Parathyroid adenoma (tissue), 2 donors: Measurements from ENCODE around the gene POLR2J.
"Not testable (repeated sequence)": the region's sequence is repeated elsewhere in the genome, so short reads cannot be mapped to it uniquely, and the experiment has no call there.

Experiments
- H2AFZ ChIP-seq: fragments of 300-600 bp; sonication (generic); one replicate; pipeline ENCODE4 v1.7.0; 2017; ENCODE audit warnings: antibody characterized with exemption, mild to moderate bottlenecking
- H3K27ac ChIP-seq: fragments of 300-600 bp; sonication (generic); one replicate; pipeline ENCODE4 v1.7.0; 2017
- H3K27me3 ChIP-seq: fragments of 300-600 bp; sonication (generic); one replicate; pipeline ENCODE4 v1.7.0; 2017; ENCODE audit warnings: low read length; ENCODE audit not compliant: control insufficient read depth, insufficient read depth
- H3K36me3 ChIP-seq: fragments of 300-600 bp; sonication (generic); one replicate; pipeline ENCODE4 v1.7.0; 2017; ENCODE audit warnings: low read length; ENCODE audit not compliant: control insufficient read depth, insufficient read depth
- H3K4me1 ChIP-seq: fragments of 300-600 bp; sonication (generic); one replicate; pipeline ENCODE4 v1.7.0; 2017; ENCODE audit warnings: control low read depth
- H3K4me2 ChIP-seq: fragments of 300-600 bp; sonication (generic); one replicate; pipeline ENCODE4 v1.7.0; 2017; ENCODE audit warnings: low read length
- H3K4me3 ChIP-seq: fragments of 300-600 bp; sonication (generic); one replicate; pipeline ENCODE4 v1.7.0; 2017; ENCODE audit warnings: low read depth, low read length
- H3K79me2 ChIP-seq: fragments of 300-600 bp; sonication (generic); one replicate; pipeline ENCODE4 v1.7.0; 2017; ENCODE audit warnings: control low read depth
- H3K9ac ChIP-seq: fragments of 300-600 bp; sonication (generic); one replicate; pipeline ENCODE4 v1.7.0; 2017; ENCODE audit warnings: mild to moderate bottlenecking
- H3K9me3 ChIP-seq: fragments of 300-600 bp; sonication (generic); one replicate; pipeline ENCODE4 v1.7.0; 2017; ENCODE audit warnings: low read length; ENCODE audit not compliant: control insufficient read depth
- TF ChIP-seq, protein P1 (sequence below): fragments of 300-600 bp; sonication (generic); IDR thresholded peaks from one replicate; pipeline ENCODE4 v1.7.0; 2017; ENCODE audit warnings: antibody characterized with exemption, mild to moderate bottlenecking
- donor health status: primary hyperparathyroidism.

POLR2J gene

GRCh38 chr7:102457352-102457924 is 21.3 kb downstream of the POLR2J start:
- H2AFZ ChIP-seq, result no peak overlapping the region
- no peaks in the 10 kb centered on the region for H3K36me3 ChIP-seq
- TF ChIP-seq, protein P1, sequence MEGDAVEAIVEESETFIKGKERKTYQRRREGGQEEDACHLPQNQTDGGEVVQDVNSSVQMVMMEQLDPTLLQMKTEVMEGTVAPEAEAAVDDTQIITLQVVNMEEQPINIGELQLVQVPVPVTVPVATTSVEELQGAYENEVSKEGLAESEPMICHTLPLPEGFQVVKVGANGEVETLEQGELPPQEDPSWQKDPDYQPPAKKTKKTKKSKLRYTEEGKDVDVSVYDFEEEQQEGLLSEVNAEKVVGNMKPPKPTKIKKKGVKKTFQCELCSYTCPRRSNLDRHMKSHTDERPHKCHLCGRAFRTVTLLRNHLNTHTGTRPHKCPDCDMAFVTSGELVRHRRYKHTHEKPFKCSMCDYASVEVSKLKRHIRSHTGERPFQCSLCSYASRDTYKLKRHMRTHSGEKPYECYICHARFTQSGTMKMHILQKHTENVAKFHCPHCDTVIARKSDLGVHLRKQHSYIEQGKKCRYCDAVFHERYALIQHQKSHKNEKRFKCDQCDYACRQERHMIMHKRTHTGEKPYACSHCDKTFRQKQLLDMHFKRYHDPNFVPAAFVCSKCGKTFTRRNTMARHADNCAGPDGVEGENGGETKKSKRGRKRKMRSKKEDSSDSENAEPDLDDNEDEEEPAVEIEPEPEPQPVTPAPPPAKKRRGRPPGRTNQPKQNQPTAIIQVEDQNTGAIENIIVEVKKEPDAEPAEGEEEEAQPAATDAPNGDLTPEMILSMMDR, result no peak
- no peak overlapping the region for H3K9ac ChIP-seq
- no peaks in the 10 kb centered on the region for H3K4me1 ChIP-seq
- H3K27me3 ChIP-seq, result no peaks in the 10 kb centered on the region
- H3K4me2 ChIP-seq, result no peak overlapping the region
- no peaks in the 10 kb centered on the region for H3K9me3 ChIP-seq
- no peak overlapping the region for H3K4me3 ChIP-seq
- H3K79me2 ChIP-seq, result peaks cover 3% of the 10 kb centered on the region
- H3K27ac ChIP-seq, result no peak overlapping the region

- H3K79me2 ChIP-seq, result no peaks in the 10 kb centered on the region
- H3K36me3 ChIP-seq, result no peaks in the 10 kb centered on the region
- H3K4me2 ChIP-seq, result no peak overlapping the region
- no peak overlapping the region for H3K9ac ChIP-seq
- TF ChIP-seq, protein P1, result no peak
- no peak overlapping the region for H3K27ac ChIP-seq
- no peak overlapping the region for H3K4me3 ChIP-seq
- H3K9me3 ChIP-seq, result no peaks in the 10 kb centered on the region
- no peak overlapping the region for H2AFZ ChIP-seq
- H3K4me1 ChIP-seq, result no peaks in the 10 kb centered on the region
- H3K27me3 ChIP-seq, result no peaks in the 10 kb centered on the region
Observed at GRCh38 chr7:102456327-102456726, 22.4 kb downstream of the POLR2J start.

DNA sequence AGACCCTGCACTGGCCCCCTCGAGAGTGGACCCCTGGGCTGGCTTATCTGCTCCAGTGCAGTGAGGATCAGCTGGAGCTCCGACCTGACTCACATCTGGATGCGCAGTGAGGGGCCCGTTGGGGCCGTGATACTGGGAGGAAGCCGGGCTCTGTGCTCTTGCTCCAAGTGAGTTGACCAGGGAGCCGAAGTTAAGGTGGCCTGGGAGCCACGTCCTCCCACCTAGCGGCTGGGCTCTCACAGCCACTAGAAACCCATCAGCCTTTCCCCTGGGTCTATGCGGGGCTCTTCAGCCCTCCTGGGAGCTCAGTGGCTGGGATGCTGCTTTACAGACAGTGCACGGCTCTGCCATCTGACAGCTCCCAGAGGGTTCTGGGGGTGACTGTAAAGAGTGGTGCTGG is 23.1 kb downstream of the POLR2J start:
- no peak overlapping the region for H3K27ac ChIP-seq
- H3K4me3 ChIP-seq, result no peak overlapping the region
- no peak overlapping the region for H3K4me2 ChIP-seq
- no peaks in the 10 kb centered on the region for H3K79me2 ChIP-seq
- H3K9me3 ChIP-seq, result no peaks in the 10 kb centered on the region
- H3K4me1 ChIP-seq, result no peaks in the 10 kb centered on the region
- no peak overlapping the region for H3K9ac ChIP-seq
- no peaks in the 10 kb centered on the region for H3K27me3 ChIP-seq
- TF ChIP-seq, protein P1, result no peak
- H2AFZ ChIP-seq, result no peak overlapping the region
- H3K36me3 ChIP-seq, result no peaks in the 10 kb centered on the region

DNA sequence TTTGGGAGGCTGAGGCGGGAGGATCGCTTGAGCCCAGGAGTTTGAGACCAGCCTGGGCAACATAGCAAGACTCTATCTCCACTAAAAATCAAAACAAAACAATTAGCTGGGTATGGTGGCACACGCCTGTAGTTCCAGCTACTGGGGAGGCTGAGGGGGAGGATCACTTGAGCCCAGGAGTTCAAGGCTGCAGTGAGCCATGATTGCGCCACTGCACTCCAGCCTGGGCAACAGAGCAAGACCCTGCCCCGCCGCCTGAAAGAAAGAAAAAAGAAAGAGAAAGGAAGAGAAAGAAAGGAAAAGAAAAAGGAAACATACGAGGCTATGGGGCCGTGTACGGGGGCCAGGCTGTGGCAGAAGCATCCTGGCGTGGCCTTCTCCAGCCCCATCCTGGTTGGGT is 23.8 kb downstream of the POLR2J start:
- H3K9me3 ChIP-seq, H3K4me2 ChIP-seq, H3K9ac ChIP-seq, H3K27me3 ChIP-seq, H3K4me3 ChIP-seq, H3K27ac ChIP-seq, H3K4me1 ChIP-seq, H2AFZ ChIP-seq, H3K79me2 ChIP-seq, H3K36me3 ChIP-seq: not testable (repeated sequence)

GRCh38 chr7:102454468-102454867 is 24.3 kb downstream of the POLR2J start:
- H3K4me3 ChIP-seq, result no peak overlapping the region
- no peak overlapping the region for H3K27ac ChIP-seq
- H2AFZ ChIP-seq, result no peak overlapping the region
- no peaks in the 10 kb centered on the region for H3K36me3 ChIP-seq
- H3K79me2 ChIP-seq, result no peaks in the 10 kb centered on the region
- no peak overlapping the region for H3K9ac ChIP-seq
- no peaks in the 10 kb centered on the region for H3K9me3 ChIP-seq
- H3K4me1 ChIP-seq, result no peaks in the 10 kb centered on the region
- no peak overlapping the region for H3K4me2 ChIP-seq
- TF ChIP-seq, protein P1, result no peak
- no peaks in the 10 kb centered on the region for H3K27me3 ChIP-seq
